SK-N-SH (cell line): ENCODE measurements around the gene TPSG1. TPM values are rescaled to one million over a fixed set of nuclear protein-coding genes. Genes with fewer than 3 reads are reported as not detected.

Source experiments
- CTCF ChIA-PET: fragments of 300-600, 350-600 bp; formaldehyde crosslinking; extraction: SDS; loops from one replicate; lab custom pipeline; 2021; lab: Yijun Ruan, JAX
- POLR2A ChIA-PET: fragments of 350-600 bp; sonication (Branson Sonifier 250); formaldehyde crosslinking; extraction: SDS; loops from one replicate; lab custom pipeline; 2020; ENCODE audit warnings: antibody characterized with exemption, inconsistent platforms; lab: Yijun Ruan, JAX
- DNase-seq: peaks from one replicate; pipeline ENCODE4 v3.0.0; 2012
- H2AFZ ChIP-seq: fragments of 200-600 bp; sonication (generic); 2 replicates; pipeline ENCODE4 v1.8.1; 2016; ENCODE audit warnings: antibody characterized with exemption, mild to moderate bottlenecking, low read depth
- H3F3A ChIP-seq: fragments of 200-600 bp; sonication (generic); replicated peaks from 2 replicates; pipeline ENCODE3; 2016; ENCODE audit warnings: antibody characterized with exemption, mild to moderate bottlenecking; ENCODE audit not compliant: insufficient read depth
- H3K27ac ChIP-seq, 2 experiments: fragments of 200-500 bp in 1 of 2; fragments of 200-600 bp in 1 of 2; sonication (Bioruptor generic) in 1 of 2; sonication (generic), shearing (Covaris generic) in 1 of 2; 2 replicates each; pipeline versions ENCODE4 v1.5.1 to v1.6.1; 2014 to 2016; ENCODE audit warnings: low read depth in 2 of 2, inconsistent platforms in 1 of 2, low read length in 1 of 2, mild to moderate bottlenecking in 1 of 2, mixed read lengths in 1 of 2
- H3K27me3 ChIP-seq: fragments of 200-600 bp; sonication (generic), shearing (Covaris generic); 2 replicates; pipeline ENCODE4 v1.6.1; 2016; ENCODE audit warnings: mixed run types; ENCODE audit not compliant: insufficient read depth
- H3K36me3 ChIP-seq, 2 experiments: fragments of 200-500 bp in 1 of 2; fragments of 200-600 bp in 1 of 2; sonication (Bioruptor generic) in 1 of 2; sonication (generic) in 1 of 2; replicated peaks in 1 of 2; 2 replicates each; pipeline versions ENCODE3 to v1.5.1; 2014 to 2016; ENCODE audit warnings: low read length in 1 of 2, mild to moderate bottlenecking in 1 of 2; ENCODE audit not compliant: insufficient read depth in 2 of 2, control insufficient read depth in 1 of 2
- H3K4me1 ChIP-seq, 2 experiments: fragments of 200-500 bp in 1 of 2; fragments of 200-600 bp in 1 of 2; sonication (Bioruptor generic) in 1 of 2; sonication (generic), shearing (Covaris generic) in 1 of 2; 2 replicates each; pipeline versions ENCODE4 v1.5.1 to v1.6.1; 2014 to 2016; ENCODE audit warnings: low read depth in 1 of 2, low read length in 1 of 2, mixed run types in 1 of 2; ENCODE audit not compliant: insufficient read depth in 2 of 2, control insufficient read depth in 1 of 2
- H3K4me2 ChIP-seq: fragments of 200-600 bp; sonication (generic), shearing (Covaris generic); 2 replicates; pipeline ENCODE4 v1.6.1; 2017; ENCODE audit warnings: mixed run types
- H3K4me3 ChIP-seq, 2 experiments: fragments of 200-500 bp in 1 of 2; fragments of 200-600 bp in 1 of 2; sonication (Bioruptor generic) in 1 of 2; sonication (generic), shearing (Covaris generic) in 1 of 2; 2 replicates each; pipeline versions ENCODE4 v1.5.1 to v1.8.1; 2014 to 2016; ENCODE audit warnings: low read depth in 2 of 2, inconsistent platforms in 1 of 2, low read length in 1 of 2, mild to moderate bottlenecking in 1 of 2, mixed read lengths in 1 of 2, moderate library complexity in 1 of 2
- H3K79me2 ChIP-seq: fragments of 200-600 bp; sonication (generic); 2 replicates; pipeline ENCODE4 v1.8.1; 2017; ENCODE audit warnings: mild to moderate bottlenecking; ENCODE audit not compliant: insufficient read depth
- H3K9ac ChIP-seq: fragments of 200-600 bp; sonication (generic); 2 replicates; pipeline ENCODE4 v1.6.1; 2017; ENCODE audit warnings: mixed run types
- H3K9me2 ChIP-seq: fragments of 200-600 bp; sonication (generic); 2 replicates; pipeline ENCODE4 v1.6.1; 2017; ENCODE audit warnings: mixed run types
- H3K9me3 ChIP-seq: fragments of 200-600 bp; sonication (generic); 2 replicates; pipeline ENCODE4 v1.6.1; 2017; ENCODE audit warnings: mixed run types, mild to moderate bottlenecking, moderate library complexity
- H4K20me1 ChIP-seq: fragments of 200-600 bp; sonication (generic); 2 replicates; pipeline ENCODE4 v1.6.1; 2017; ENCODE audit warnings: mild to moderate bottlenecking, mixed run types; ENCODE audit not compliant: insufficient read depth
- CHD2 ChIP-seq: fragments of 150-350 bp; IDR thresholded peaks from 2 replicates; pipeline ENCODE4 v1.6.1; 2018; ENCODE audit warnings: low read length; ENCODE audit not compliant: partially characterized antibody
- ELF1 ChIP-seq: IDR thresholded peaks from 2 replicates; pipeline ENCODE4 v1.4.0; 2012
- EP300 ChIP-seq, 2 experiments: IDR thresholded peaks; 2 replicates each; pipeline versions ENCODE4 v1.4.0 to v1.6.1; 2012; ENCODE audit warnings: borderline replicate concordance in 1 of 2, low read depth in 1 of 2, low read length in 1 of 2
- EZH2phosphoT487 ChIP-seq: fragments of 200-600 bp; sonication (generic); IDR thresholded peaks from 2 replicates; pipeline ENCODE4 v1.6.1; 2017; ENCODE audit warnings: low read depth, mixed run types, mild to moderate bottlenecking, antibody characterized with exemption, moderate library complexity, borderline replicate concordance
- FOSL2 ChIP-seq: IDR thresholded peaks from 2 replicates; pipeline ENCODE4 v1.4.0; 2012; ENCODE audit warnings: low read depth, mild to moderate bottlenecking, moderate library complexity, borderline replicate concordance
- FOXJ3 ChIP-seq: sonication (generic); formaldehyde crosslinking; IDR thresholded peaks from 2 replicates; pipeline ENCODE4 v1.5.1; 2020; ENCODE audit warnings: mild to moderate bottlenecking, missing genetic modification reagents
- GABPA ChIP-seq: IDR thresholded peaks from 2 replicates; pipeline ENCODE4 v1.4.0; 2012; ENCODE audit warnings: low read depth, mild to moderate bottlenecking
- GATA2 ChIP-seq: sonication (generic); formaldehyde crosslinking; IDR thresholded peaks from 2 replicates; pipeline ENCODE4 v1.5.0; 2020; ENCODE audit warnings: mild to moderate bottlenecking, missing genetic modification reagents
- JUND ChIP-seq: IDR thresholded peaks from 2 replicates; pipeline ENCODE4 v1.4.0; 2012
- MEF2A ChIP-seq: IDR thresholded peaks from 2 replicates; pipeline ENCODE4 v1.4.0; 2012; ENCODE audit warnings: low read depth, borderline replicate concordance
- NFIC ChIP-seq: IDR thresholded peaks from 2 replicates; pipeline ENCODE4 v1.4.0; 2012; ENCODE audit warnings: borderline replicate concordance
- NRF1 ChIP-seq: IDR thresholded peaks from 2 replicates; pipeline ENCODE4 v1.6.1; 2012; ENCODE audit warnings: low read depth, mild to moderate bottlenecking, low read length
- RAD21 ChIP-seq: IDR thresholded peaks from 2 replicates; pipeline ENCODE4 v1.6.1; 2012; ENCODE audit warnings: mild to moderate bottlenecking, low read length
- RCOR1 ChIP-seq: fragments of 150-350 bp; IDR thresholded peaks from 2 replicates; pipeline ENCODE4 v1.6.1; 2017; ENCODE audit warnings: antibody characterized with exemption, low read length
- RFX5 ChIP-seq: IDR thresholded peaks from 2 replicates; pipeline ENCODE4 v1.6.1; 2012; ENCODE audit warnings: mild to moderate bottlenecking, improper control_type of control experiment, low read length
- RXRA ChIP-seq: IDR thresholded peaks from 2 replicates; pipeline ENCODE4 v1.4.0; 2012; ENCODE audit warnings: low read depth, mild to moderate bottlenecking, borderline replicate concordance
- SIN3A ChIP-seq: IDR thresholded peaks from 2 replicates; pipeline ENCODE4 v1.6.1; 2012; ENCODE audit warnings: low read depth, mild to moderate bottlenecking, low read length, moderate library complexity, borderline replicate concordance
- SMC3 ChIP-seq: IDR thresholded peaks from 2 replicates; pipeline ENCODE4 v1.6.1; 2012; ENCODE audit warnings: low read depth, low read length, improper control_type of control experiment
- TAF1 ChIP-seq: IDR thresholded peaks from 2 replicates; pipeline ENCODE4 v1.6.1; 2012; ENCODE audit warnings: low read depth, mild to moderate bottlenecking, low read length, moderate library complexity, borderline replicate concordance
- TCF12 ChIP-seq: IDR thresholded peaks from 2 replicates; pipeline ENCODE4 v1.4.0; 2012
- TEAD4 ChIP-seq: IDR thresholded peaks from 2 replicates; pipeline ENCODE4 v1.4.0; 2012; ENCODE audit warnings: mild to moderate bottlenecking, borderline replicate concordance; ENCODE audit not compliant: insufficient read depth
- YY1 ChIP-seq: IDR thresholded peaks from 2 replicates; pipeline ENCODE4 v1.4.0; 2012; ENCODE audit warnings: low read depth, mild to moderate bottlenecking
- WGBS: methylation state at CpG from one replicate; pipeline ENCODE4 v1.1.6; 2017; ENCODE audit warnings: low lambda C conversion rate; 5-methylcytosine and 5-hydroxymethylcytosine counted together
- polyA plus RNA-seq, 3 experiments: library from polyadenylated mRNA; depleted of rRNA; stranded (reverse); fragments of >200 nt; gene quantifications; 2 replicates each; pipeline ENCODE4 v1.2.3, GENCODE V29; 2012
- TF ChIP-seq, protein P1 (sequence below): IDR thresholded peaks from 2 replicates; pipeline ENCODE4 v1.4.0; 2012; ENCODE audit warnings: low read depth, borderline replicate concordance

Gene TPSG1
- polyA plus RNA-seq, 1 of the 3 experiments (the other 2 are of a cell fraction), result not detected

DNA sequence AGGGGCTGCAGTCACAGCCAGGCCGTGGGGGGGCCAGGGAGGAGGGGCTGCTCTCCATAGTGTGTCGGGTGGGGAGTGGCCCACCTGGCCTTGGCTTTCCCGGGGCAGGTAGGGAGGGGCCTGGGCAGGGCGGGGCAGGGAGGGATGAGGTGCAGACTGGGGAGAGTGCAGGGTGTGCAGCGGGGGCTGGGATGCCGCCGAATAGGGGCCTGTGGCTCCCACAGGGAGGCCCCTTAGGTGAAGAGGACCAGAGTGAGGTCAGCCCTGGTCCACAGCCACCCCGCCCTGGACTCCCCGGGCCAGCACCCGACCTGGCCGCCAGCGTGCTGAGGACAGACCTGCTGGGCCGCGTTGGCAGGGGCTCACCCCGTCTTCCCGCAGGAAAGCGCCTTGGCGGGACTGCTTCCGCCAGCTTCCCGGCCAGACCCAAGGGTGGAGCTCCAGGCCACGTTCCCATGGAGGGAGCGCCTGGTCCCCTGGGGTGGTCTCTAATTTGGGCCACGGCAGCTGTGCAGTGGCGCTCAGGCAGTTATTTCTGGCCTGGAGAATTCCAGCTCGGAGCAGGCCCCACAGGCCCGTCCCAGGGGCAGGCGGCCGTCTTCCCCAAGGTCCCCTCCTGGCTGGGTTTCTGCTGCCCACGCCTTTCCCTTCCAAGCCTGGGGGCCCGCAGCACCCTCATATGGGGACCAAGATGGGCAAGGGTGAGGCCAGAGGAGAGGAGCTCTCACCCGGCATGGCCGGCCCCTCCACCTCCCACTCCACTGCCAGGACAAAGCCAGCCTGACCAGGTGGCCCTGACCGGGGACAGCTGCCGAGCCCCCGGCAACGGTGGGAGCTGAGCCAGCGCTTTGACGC, 44.3 kb downstream of the TPSG1 start:
- H3K4me1 ChIP-seq, result peaks cover 0 to 17% of the 10 kb centered on the region in 2 experiments; a peak in 2 of 4 replicates
- TF ChIP-seq RCOR1 (no peak), GATA2 (CRISPR knock-in tag) (no peak), SMC3 (no peak), FOSL2 (no peak), NFIC (no peak), EZH2phosphoT487 (no peak), CHD2 (no peak), TAF1 (no peak), RAD21 (no peak), MEF2A (no peak), RXRA (no peak), ELF1 (no peak), SIN3A (no peak), GABPA (no peak), TEAD4 (no peak), FOXJ3 (no peak), NRF1 (no peak), EP300 (IDR thresholded peaks at IDR 0.05; ENCODE audit: borderline replicate concordance in 1 of 2, low read depth in 1 of 2, low read length in 1 of 2) (no peak), YY1 (no peak), JUND (no peak)
- TF ChIP-seq, all 33 proteins: peak for 0
- DNase-seq, result no peak
- Histone ChIP-seq H3K27ac (no peak overlapping the region), H2AFZ (no peak overlapping the region), H3K36me3 (no peaks in the 10 kb centered on the region), H3K4me3 (no peak overlapping the region), H3K9me3 (no peaks in the 10 kb centered on the region), H3K9me2 (no peaks in the 10 kb centered on the region), H3K4me2 (no peak overlapping the region), H3F3A (no peaks in the 10 kb centered on the region), H3K9ac (no peak overlapping the region), H3K27me3 (peaks cover 35% of the 10 kb centered on the region), H4K20me1 (no peaks in the 10 kb centered on the region), H3K79me2 (no peaks in the 10 kb centered on the region)
- ChIA-PET POLR2A (no interaction called here), CTCF (interaction anchor here (0.6 to 1.2 kb wide), 2 partner anchors 8 to 13 kb away, joined by 3 read pairs; no protein-coding TSS in a partner anchor)
- WGBS, result 41% methylated on average over 16 of the region's 38 CpGs

DNA sequence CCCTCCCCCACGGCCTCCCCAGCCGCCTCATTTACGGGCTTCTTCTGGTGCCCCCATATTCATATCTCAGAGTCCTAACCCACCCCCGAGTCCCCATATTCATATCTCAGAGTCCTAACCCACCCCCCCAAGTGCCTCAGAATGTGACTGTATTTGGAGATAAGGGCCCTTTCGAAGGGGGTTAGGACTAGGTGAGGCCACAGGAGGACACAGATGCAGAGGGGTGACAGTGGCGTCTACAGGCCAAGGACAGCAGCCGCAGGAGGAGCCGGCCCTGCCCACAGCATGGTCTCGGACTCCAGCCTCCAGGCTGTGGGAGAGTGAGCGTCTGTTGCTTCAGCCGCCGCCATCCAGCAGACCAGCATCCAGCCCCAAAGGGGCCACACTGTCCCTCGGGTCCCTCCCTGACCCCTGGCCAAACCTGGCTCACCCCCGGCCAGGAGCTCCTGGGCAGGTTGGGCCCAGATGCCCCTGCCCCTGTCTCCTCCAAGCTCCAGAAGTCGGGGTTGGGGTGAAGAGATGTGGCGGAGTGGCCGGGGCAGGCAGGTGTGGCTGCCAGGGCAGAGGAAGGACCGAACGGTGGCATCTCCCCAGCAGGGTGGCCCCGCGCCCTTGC, 46.7 kb downstream of the TPSG1 start:
- no peak for DNase-seq
- Histone ChIP-seq H3K79me2 (no peaks in the 10 kb centered on the region), H3K36me3 (no peaks in the 10 kb centered on the region), H3K27ac (no peak overlapping the region), H3K27me3 (peaks cover 44% of the 10 kb centered on the region), H3K9me3 (no peaks in the 10 kb centered on the region), H2AFZ (no peak overlapping the region), H3K4me2 (no peak overlapping the region), H3K4me3 (no peak overlapping the region), H3F3A (no peaks in the 10 kb centered on the region), H4K20me1 (0 out of 2 replicates have a peak, but pooled peaks cover 3% of the 10 kb centered on the region), H3K9ac (no peak overlapping the region), H3K4me1 (peaks cover 0 to 13% of the 10 kb centered on the region in 2 experiments; a peak in 2 of 4 replicates), H3K9me2 (no peaks in the 10 kb centered on the region)
- no peak for TF ChIP-seq RFX5
- no peak for TF ChIP-seq FOXJ3
- TF ChIP-seq EZH2phosphoT487, result no peak
- no peak for TF ChIP-seq TEAD4
- TF ChIP-seq RAD21, result no peak
- TF ChIP-seq SIN3A, result no peak
- TF ChIP-seq, protein P1, sequence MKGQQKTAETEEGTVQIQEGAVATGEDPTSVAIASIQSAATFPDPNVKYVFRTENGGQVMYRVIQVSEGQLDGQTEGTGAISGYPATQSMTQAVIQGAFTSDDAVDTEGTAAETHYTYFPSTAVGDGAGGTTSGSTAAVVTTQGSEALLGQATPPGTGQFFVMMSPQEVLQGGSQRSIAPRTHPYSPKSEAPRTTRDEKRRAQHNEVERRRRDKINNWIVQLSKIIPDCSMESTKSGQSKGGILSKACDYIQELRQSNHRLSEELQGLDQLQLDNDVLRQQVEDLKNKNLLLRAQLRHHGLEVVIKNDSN, result no peak
- TF ChIP-seq TCF12, result no peak
- TF ChIP-seq JUND, result no peak
- no peak for TF ChIP-seq NRF1
- 14% methylated on average over 13 of the region's 21 CpGs for WGBS
- POLR2A ChIA-PET, result no interaction called here
- CTCF ChIA-PET, result no interaction called here
